NCI-H146 treated with DMSO at 0.1 percent for 48 hours (cell line): ENCODE data around the gene LSM11.
A peak's percentile ranks its signal among the peaks of the same experiment; 100 is the strongest.
"Not testable (repeated sequence)": the region's sequence is repeated elsewhere in the genome, so short reads cannot be mapped to it uniquely, and the experiment has no call there.

Experiments
- DNase-seq: peaks from one replicate; lab custom pipeline; 2025; ENCODE audit not compliant: unreplicated experiment; lab: John Stamatoyannopoulos, UW

Gene LSM11

DNA sequence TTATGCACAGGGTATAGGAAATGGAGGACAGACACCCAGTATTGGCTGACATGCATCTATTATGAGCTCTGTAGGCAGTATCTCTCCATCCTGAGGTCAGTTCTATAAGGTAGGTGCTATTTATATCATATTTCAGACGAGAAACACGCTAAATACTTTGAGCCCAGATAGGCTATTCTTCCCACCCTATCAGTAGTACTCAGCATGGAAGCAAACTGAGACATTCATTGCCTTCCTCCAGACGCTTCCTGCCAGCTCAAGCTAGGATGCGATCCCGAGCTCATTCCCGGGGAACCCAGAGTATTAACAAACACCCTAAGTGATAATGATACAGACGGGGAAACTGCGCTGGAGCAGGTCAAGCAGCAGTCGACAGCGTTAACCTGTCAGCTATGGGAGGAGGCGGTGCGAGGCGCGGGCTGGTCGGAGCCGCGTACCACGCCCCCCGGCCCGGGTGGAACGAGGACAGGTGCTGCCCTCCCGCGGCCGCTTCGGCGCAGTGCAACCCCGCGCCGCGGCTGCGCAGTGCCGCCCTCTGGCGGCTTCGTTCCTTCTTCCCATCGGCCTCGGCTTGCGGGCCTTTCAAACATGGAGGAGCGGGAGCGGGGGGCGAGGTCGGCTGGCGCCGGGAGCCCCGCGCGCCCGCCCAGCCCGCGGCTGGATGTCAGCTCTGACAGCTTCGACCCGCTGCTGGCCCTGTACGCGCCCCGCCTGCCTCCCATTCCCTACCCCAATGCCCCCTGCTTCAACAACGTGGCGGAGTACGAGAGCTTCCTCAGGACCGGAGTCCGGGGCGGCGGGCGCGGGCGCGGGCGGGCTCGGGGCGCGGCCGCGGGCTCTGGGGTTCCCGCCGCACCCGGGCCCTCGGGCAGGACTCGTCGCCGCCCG, at the start of gene LSM11:
Gene LSM11 (plus strand): TSS at position 550 of the 888 bp plus-strand sequence. CDS start 39 bp downstream, at position 589.
- peak; percentile 41 for DNase-seq

DNA sequence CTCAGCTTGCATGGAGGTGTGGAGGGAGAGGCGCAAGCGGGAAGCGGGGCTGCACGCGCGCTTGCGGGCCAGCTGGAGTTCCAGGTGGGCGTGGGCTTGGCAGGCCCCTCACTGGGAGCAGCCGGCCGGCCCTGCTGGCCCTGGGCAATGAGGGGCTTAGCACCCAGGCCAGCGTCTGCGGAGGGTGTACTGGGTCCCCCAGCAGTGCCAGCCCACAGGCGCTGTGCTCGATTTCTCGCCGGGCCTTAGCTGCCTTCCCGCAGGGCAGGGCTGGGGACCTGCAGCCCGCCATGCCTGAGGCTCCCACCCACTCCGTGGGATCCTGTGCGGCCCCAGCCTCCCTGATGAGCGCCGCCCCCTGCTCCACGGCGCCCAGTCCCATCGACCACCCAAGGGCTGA, 49.7 kb upstream of the LSM11 start:
- not testable (repeated sequence) for DNase-seq

DNA sequence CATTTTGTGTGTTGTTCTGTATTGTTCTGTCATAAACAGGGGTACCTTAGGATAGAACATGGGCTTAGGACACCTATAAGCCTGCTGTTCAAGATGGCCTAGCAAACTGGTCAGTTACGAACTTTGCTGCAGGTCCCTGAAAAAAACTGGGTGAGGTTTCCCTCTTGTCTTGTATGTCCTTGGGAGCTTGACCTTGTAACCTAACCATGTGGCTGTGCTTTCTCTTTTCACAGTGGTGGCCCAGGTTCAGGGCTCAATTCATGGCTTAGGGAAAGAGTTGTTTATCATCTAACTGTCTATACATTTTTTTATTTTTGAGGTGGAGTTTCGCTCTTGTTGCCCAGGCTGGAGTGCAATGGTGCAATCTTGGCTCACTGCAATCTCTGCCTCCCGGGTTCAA, 47.4 kb upstream of the LSM11 start:
- not testable (repeated sequence) for DNase-seq

DNA sequence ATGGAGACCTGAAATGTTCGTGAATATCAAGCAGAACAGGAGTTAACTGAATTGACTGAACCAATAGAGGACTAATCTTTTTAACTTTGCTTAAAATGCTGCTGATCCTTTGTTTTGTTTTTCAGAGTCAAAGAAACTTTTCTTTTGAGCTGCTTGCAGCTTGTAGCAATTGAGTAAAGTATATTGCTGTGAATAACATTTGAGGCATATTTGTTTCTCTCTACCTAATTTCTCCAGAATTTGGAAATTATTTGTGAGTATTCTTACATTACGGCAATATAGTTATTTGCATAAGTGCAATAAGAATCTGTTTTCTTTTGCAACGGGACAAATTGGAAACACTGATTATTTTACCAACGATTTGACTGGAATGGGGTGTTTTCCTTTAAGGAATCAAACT, 44.8 kb upstream of the LSM11 start:
- DNase-seq = not testable (repeated sequence)

DNA sequence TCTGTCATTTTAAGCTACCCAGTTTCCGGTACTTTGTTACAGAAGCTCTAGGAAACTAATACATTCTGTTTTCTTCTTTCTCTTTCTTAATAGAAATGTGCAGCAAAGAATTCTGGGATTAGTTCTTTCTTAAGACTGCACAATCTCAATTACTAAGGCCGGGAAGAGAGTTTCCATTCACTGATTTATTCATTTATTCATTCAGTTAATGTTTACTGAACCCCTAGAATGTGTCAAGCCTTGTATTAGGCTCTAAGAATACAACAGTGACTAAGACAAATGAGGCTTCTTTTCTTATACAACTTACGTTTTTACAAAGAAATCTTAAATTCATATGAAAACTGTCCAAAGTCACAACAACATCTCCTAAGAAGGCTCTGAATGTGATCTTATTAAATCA, 39.8 kb upstream of the LSM11 start:
- DNase-seq = no peak

DNA sequence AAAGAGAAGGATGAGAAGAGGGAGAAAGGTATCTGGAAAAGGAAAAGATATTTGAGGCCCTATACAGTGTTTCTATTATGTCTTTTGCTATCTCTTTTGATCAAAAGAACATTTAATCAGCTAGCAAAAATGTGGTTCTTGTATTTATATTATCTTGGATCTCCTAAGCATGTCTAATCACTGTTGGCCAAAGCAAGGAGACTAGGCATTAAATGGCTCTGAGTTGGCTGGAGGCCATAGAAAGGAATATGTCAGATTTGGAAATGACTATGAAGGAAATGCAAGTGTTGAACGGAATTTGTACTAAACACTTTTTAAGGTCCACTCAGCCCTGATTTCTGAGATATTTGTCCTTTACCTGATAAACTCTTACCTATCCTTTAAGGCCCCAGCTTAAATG, 34.6 kb upstream of the LSM11 start:
- no peak for DNase-seq

DNA sequence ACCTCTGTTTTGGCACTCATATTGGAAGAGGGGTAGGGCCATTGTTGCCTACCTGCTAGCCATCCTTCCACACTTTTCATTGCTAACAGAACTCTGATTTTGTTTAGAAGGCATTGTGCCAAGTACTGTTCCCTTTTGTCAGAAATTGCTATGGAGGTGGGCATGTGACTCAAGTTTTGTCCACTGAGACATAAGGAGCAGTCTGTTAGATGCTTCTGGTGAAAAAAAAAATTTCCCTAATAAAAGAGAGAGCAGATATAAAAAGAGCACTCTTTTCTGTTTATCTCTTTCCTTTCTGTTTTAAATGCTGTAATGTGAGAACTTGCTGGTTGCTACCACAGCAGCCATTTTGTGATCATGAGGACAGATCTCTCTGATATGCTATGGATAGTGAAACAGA, 34.2 kb upstream of the LSM11 start:
- DNase-seq = no peak

DNA sequence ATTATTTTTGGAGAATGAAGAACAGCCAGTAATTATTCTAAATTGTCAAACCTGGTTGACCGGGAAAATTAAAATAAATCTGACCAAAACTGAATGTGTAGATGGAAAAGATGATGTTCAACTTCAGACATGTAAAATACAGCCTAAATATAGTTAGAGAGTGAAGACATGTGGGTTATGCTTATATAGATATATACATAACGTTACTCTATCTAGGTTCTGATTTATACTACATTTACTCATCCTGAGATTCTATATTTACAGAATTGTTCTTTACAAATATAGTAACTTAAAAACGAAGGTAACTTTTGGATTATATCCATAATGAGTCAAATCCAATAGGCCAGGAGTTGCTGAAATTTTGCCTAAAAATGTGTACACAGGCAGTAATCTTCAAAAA, 33.1 kb upstream of the LSM11 start:
- DNase-seq = no peak

DNA sequence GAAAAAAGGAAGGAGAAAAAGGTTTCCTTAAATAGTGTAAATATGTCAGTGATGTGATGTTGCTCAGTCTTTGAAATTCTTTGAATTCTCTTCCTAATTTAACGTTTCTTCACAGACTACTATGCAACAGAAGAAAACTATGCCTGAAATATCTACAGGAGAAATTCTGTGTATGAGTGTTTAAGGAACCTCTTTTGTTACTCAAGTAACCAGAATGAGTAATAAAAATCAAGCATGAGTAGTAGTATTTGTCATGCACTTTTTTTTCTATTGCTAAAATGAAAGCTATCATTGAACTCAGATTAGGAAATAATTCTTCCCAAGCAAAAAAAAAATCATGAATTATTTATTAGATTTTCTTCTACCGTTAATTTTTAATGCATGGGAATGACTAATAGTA, 32.6 kb upstream of the LSM11 start:
- DNase-seq = no peak

DNA sequence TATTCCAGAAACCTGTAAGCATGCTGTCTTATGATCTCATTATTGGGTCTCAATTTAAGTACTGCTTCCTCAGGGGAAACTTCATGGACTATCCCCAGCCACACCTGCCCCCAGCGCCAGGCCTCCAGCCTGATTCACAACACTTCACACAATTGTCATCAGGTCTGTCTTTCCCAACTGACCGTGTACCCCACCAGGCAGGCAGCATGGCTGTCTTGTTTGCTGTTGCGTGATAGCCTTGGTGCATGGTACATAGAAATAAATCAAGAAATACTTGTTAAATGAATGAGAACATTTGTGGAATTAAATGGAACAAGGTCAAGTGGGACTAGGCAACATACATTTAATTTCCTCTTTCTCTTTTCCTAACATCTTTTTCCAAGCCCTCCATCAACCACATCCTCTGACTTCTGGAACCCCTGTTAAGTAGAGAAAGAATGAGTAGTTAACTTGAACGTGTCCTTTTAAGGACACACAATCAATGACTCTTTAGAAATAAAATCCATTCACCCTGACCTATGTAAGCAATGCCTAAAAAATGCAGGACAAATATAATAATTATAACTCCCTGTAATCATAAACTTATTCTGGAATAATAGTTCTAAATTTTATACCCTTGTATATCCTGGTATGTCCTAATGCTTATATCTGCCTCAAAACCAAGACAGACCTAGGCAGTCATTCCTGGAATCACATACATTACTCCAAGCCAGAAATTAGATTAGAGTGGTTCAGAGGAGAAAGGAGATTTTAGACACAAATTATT, 29.5 kb upstream of the LSM11 start:
- DNase-seq = no peak

DNA sequence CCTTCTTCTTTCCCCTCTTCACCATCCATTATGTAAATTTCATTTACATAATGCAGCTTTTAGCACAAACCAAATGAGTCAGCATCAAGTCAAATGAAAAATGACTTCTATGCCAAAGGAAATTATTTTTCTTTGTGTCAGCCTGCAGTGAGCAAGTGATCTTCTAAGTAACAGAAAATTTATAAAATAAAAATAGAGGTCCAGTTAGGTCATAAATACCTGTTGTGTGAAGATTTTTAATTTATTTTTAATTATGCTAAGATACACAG, 29.0 kb upstream of the LSM11 start:
- no peak for DNase-seq

DNA sequence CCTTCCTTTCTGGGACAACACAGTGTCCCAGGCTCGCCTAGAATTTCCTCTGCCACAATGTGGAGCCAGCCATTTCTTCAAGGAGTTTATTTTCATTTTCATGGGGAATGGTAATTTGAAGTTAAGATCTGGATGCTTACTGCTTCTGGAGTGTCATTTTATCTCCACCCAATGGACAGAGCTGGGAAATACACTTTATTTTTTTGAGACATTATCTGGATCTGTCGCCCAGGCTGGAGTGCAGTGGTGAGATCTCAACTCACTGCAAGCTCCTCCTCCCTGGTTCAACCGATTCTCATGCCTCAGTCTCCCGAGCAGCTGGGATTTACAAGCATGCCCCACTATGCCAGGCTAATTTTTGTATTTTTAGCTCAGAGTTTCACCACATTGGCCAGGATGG, 25.0 kb upstream of the LSM11 start:
- no peak for DNase-seq

DNA sequence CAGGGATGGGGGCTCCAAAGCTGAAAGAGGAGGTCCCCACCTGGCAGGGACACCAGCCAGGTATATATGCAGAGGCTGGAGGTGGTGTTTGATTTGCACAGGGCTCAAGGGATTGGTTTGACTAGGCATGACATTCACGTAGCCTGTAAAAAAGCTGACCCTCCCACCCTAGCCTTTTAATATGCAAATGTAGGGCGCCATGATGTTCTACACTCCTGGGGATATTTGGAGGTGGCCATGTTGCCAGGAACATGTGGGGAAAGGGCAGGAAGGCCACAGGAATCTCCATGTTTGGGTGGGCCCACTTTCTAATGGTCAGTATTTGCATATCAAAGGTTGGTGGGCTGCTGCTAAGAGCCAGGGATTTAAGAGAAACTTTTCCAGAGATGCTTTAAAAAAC, 24.3 kb upstream of the LSM11 start:
- no peak for DNase-seq

DNA sequence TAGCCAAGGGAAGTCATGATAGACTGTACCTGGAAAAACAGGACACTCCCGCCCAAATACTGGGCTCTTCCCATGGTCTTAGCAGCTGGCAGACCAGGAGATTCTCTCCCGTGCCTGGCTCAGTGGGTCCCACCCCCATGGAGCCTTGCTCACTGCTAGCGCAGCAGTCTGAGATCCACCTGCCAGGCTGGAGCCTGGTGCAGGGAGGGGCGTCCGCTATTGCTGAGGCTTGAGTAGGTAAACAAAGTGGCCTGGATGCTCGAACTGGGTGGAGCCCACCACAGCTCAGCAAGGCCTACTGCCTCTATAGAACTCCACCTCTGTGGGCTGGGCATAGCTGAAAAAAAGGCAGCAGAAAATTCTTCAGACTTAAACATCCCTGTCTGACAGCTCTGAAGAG, 22.4 kb upstream of the LSM11 start:
- DNase-seq = no peak

DNA sequence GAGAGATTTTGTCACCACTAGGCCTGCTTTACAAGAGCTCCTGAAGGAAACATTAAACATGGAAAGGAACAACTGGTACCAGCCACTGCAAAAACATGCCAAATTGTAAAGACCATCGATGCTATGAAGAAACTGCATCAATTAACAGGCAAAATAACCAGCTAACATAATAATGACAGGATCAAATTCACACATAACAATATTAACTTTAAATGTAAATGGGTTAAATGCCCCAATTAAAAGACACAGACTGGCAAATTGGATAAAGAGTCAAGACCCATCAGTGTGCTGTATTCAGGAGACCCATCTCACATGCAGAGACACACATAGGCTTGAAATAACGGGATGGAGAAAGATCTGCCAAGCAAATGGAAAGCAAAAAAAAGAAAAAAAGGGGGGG, 20.6 kb upstream of the LSM11 start:
- not testable (repeated sequence) for DNase-seq

DNA sequence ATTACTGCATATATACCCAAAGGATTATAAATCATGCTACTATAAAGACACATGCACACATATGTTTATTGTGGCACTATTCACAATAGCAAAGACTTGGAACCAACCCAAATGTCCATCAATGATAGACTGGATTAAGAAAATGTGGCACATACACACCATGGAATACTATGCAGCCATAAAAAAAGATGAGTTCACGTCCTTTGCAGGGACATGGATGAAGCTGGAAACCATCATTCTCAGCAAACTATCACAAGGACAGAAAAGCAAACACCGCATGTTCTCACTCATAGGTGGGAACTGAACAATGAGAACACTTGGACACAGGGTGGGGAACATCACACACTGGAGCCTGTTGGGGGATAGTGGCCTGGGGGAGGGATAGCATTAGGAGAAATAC, 16.9 kb upstream of the LSM11 start:
- not testable (repeated sequence) for DNase-seq

DNA sequence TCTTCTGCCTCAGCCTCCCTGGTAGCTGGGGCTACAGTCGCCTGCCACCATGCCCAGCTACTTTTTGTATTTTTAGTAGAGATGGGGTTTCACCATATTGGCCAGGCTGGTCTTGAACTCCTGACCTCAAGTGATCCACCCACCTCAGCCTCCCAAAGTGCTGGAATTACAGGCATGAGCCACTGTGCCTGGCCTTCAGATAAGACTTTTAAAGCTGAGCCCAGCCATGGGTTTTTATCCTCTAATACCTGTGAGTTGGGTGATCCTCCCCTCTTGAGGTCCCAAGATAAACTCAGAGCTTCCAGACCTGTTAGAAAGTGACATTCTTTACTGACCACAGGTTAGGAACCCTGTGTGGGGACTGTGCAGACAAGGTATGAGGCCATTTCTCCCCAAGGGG, 15.7 kb upstream of the LSM11 start:
- DNase-seq = not testable (repeated sequence)

DNA sequence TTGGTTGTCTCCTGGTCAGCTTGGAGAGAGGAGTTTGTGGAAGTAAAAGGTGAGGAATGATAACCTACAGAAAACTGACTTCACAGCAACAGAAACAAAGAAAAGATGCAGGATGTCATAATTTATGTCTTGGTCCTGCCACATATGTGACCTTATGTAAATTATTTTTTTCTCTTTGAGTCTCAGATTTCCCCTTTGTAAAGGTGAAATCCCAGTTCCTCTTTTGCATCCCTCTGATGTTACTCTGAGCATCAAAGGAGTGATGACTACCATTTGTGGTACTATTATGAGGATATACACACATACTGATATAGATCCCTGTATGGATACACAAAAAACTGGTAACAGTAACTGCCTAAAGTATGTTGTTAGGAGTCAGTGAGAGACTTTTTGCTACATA, 13.7 kb upstream of the LSM11 start:
- DNase-seq = no peak

DNA sequence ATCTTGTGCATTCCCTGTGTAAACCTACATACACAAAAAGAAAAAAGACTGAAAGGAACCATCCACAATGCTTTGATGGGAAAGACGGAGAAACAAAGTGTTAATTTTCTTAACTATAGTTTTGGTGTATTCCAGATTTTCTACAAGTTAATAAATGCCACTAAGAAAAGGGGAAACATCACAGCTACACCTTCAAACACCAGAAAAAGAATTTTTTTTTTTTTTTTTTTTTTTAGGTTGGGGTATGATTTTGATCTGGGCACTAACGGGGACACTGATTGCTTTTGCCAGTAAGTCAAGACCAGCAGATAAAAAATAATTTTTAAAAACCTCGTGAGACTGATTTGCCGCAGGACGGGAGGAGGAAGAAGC, 12.6 kb upstream of the LSM11 start:
- DNase-seq = no peak

DNA sequence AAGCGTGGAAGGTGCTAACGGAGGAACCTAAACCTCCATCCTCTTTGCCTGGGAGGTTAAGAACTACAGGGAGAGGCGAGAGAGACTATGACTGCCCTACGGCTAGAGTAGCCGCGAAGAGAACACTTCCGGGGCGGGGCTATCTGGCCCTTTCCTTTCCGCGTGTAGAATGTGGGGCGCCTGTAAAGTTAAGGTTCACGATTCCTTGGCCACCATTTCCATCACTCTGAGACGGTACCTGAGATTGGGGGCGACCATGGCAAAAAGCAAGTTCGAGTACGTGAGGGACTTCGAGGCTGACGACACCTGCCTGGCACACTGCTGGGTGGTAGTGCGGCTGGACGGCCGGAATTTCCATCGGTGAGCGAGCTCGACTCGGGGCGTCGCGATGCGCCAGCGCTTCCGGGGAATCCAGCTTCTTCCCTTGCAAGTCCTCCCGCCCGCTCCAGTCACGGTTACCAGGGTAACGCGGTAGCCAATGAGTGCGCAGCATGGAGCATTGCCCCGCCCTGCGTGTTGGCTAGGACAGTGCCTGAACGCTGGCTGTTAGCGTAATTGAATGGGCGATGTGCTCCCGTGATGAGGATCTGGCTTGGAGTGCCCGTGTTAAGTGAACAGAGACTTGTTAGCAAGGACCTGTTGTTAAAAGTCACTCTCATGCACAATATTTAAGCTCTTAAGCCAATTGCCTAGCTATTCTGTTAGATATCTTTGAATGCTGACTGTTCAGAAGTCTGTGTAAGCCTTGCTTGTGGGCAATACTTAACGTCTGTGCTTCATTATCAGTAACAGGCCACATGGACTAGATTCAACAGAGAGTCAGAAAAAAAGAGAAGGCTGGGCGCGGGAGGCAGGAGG, 12.0 kb upstream of the LSM11 start, which contains the start of gene THG1L:
Gene THG1L (plus strand): TSS at position 149 of the 858 bp plus-strand sequence. CDS start 21 bp downstream, at position 170.
- peak; percentile 90 for DNase-seq

DNA sequence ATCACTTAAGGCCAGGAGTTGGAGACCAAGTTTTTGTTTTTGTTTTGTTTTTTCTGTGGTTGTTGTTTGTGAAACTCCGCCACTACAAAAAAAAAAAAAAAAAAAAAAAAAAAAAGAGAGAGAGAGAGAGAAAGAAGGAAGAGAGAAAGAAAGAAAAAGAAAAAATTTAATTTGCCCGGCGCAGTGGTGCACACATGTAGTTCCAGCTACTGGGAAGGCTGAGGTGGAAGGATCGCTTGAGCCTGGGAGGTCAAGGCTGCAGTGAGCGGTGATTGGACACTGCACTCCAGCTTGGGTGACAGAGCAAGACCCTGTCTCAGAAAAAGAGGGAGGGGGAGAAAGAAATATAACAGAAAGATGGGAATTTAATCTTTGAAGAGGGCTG, 11.4 kb upstream of the LSM11 start:
- no peak for DNase-seq
